GM12801 (cell line): Measurements from ENCODE around the gene LEO1.

Experiments used
- TF ChIP-seq, protein P1 (sequence below): IDR thresholded peaks from one replicate; pipeline ENCODE4 v1.5.1; 2011; ENCODE audit warnings: control low read depth; ENCODE audit not compliant: insufficient read length; ENCODE audit errors: extremely low read depth

Gene LEO1

DNA sequence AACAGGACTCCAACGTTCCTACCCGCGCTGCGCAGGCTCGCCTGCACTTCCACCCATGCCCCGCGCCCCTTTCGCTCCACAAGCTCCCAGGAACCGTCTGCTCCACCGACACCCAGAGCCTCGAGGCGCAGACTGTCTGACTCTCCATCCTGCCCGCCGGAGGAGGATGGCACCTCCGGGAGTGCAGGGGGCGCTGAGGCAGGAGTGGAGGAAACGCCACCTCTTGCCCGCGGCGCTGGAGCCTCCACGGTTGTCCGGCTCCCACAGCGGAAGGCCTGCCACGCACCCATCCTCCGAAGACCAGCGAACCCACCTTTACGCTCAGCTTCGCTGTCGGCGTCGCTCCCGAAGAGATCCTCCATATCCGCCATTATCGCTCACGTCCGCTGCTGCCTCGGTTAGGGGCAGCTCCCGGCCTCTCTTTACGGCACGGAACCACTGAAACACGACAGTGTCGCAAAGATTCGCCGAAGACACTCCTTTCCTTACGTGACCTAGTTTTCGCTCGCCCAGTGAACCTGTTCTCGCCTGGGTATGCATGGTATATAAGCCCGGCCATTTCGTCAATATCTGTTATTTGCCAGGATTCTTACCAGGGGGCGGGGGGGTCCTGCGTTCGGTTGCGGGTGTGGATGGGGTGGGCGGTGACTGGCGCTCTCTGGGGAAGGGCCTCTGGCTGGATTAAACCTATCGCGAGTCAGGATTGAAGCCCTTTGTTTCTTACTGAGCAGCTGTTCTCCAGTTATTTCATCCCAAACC lies at the start of gene LEO1:
Gene LEO1, minus strand, starts transcription at position 404 of the 759 bp plus-strand sequence. Its CDS starts 33 bp downstream, at position 371.
- TF ChIP-seq, protein P1, sequence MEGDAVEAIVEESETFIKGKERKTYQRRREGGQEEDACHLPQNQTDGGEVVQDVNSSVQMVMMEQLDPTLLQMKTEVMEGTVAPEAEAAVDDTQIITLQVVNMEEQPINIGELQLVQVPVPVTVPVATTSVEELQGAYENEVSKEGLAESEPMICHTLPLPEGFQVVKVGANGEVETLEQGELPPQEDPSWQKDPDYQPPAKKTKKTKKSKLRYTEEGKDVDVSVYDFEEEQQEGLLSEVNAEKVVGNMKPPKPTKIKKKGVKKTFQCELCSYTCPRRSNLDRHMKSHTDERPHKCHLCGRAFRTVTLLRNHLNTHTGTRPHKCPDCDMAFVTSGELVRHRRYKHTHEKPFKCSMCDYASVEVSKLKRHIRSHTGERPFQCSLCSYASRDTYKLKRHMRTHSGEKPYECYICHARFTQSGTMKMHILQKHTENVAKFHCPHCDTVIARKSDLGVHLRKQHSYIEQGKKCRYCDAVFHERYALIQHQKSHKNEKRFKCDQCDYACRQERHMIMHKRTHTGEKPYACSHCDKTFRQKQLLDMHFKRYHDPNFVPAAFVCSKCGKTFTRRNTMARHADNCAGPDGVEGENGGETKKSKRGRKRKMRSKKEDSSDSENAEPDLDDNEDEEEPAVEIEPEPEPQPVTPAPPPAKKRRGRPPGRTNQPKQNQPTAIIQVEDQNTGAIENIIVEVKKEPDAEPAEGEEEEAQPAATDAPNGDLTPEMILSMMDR = no peak

DNA sequence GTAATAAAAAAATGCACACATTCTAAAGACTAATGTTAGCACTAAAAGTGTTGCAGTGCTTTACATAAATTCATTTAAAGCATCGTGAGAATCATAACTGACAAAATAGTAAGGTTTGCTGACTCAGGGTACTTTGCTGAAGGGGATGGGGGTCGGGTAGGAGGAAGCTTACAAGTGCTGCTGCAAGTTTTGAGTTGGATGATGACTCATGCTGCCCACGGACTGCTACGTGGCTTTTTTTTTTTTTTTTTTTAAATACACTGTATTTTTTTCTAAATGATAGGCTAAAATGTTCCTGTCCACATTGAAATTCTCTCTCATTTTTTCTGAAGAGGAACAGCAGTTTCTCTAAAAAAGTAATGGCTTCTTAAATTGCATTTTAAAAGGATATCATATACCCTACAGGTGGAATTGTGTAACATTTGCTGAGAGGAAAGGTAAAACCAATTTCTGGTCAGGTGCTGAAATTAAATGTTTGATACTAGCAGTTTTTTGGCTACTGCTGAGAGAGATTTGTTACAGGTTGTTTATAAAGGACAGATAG lies 49.6 kb upstream of the LEO1 start:
- TF ChIP-seq, protein P1 = no peak

DNA sequence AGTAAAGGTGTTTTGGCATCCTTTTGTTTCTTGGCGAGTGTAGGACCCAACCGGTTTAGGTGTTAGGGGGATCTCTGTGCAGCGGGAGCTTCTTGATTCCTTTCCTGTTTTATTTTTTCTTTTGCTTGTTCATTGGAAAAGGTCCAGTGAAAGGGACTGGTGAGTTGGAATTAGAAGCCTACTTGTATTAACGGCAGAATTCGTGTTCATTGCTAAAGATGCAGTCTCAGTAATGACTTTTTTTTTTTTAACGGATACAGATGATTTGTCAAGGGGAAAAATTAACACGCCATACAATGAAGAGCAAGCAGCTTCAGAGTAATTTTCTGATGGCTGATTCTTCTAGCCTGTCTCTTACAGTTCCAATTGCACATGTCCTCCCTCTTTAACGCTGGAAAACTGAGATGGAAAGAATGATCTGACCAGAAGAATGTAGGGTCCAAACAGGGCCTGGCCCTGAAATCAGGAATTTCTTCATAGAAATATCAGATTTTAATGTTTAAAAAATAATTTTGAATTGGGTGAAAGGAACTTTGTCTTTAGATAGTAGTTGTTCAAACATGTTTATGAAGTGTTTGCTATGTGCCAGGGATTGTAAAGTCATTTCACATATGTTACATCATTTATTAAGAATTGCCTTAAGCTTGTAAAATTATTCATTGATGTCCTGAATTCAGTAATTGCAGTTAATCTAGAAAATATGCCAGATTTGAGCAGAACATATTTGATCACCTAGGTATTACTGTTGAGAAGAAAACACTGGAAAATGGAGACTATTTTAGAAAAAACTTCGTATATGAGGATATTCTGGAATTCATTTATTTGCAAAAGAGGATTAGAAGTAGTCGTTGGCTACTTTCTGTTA lies 48.9 kb upstream of the LEO1 start:
- TF ChIP-seq, protein P1 = no peak

DNA sequence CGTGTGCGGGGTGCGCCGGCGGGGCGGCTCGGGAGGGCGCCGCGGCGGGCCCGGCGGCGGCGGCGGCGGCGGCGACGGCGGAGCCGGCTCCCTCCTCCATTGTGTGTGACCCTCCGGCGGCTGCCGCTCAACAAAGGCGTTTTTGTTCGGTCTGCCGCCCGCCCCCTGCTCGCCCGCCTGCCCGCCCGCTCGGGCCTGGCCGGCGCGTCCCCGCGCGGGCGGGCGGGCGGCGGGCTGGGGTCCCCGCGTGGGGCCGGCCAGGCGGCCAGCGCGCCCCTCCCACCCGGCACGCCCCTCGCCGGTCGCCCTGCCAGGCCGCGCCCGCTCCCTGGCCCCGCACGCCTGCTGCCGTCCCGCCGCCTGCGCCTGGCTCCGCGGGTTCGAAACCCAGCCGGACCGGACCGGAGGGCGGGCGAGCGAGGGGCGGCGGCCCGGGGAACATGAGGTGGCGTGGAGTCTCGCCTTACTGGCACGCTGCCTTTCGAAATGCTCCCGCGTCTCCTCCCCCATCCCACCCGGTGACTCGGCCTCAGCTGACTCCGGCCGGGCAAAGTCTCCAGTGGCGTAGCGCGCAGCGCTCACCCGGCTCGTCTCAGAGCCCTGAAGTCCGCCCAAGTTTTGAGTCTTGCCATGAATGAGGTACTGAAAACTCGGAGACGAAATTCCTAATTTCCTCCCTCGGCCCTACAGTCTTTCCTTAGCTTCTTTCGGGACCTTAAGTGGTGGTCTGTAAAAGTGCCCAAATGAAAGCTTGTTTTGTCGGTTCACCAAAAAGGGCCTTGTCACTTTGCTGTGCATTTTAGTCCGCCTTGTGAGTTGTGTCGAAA lies 48.0 kb upstream of the LEO1 start:
- TF ChIP-seq, protein P1 = no peak

DNA sequence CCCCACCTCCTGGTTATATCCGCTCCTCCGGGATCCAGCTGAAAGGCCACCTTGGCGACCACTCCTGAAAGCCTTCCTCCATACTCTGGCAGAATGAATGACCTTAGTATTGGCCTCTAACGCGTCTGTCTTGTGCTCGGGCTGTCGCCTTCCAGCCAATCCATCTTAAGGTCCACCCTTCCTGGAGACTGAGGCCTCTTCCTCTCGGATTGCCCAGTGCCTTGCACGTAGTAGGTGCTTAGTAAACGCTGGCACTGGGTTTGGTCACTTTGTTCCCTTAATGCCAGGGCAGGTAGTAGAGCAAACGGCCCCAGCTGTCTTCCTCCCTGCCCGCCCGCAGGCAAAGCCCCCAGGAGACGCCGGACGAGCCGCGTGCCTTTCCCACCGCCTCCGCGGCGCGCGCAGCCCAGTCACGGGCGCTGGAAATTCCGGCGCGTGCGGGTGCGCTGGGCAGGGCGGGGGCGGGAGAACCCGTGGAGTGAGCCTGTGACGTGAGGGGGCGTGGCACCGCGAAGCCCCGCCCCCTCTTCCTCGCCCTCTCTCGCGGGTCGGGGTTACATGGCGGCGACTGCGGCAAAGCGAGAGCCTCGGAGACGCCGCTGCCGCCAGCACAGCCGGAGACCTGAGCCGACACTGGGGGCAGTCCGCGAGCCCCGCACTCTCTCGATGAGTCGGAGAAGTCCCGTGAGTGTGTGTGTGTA lies 47.3 kb upstream of the LEO1 start, which contains the start of gene MAPK6:
Gene MAPK6, plus strand, starts transcription at position 527 of the 701 bp plus-strand sequence. CDS start 27,242 bp downstream, outside the sequence.
- TF ChIP-seq, protein P1 = no peak

DNA sequence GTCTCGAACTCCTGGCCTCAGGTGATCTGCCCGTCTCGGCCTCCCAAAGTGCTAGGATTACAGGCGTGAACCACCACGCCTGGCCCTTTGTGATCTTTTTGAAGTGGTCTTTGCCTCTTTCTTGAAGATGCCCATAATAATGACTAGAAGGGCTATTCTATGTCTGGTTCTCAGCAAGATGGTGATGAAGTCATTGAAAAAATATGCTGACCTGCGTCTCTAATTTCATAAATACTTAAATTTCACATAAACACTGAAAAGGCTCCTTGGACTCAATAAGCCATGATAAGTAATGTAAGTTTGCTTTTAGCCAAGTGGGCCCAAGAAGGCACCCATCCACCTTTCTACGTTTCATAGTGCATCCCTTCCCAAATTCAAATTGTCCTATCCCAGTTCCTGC lies 46.7 kb upstream of the LEO1 start:
- TF ChIP-seq, protein P1 = no peak
